GM12801 (cell line): ENCODE data around the gene DLX5.

Experiments
- CTCF ChIP-seq: IDR thresholded peaks from one replicate; pipeline ENCODE4 v1.5.1; 2011; ENCODE audit warnings: control low read depth; ENCODE audit not compliant: insufficient read length; ENCODE audit errors: extremely low read depth

DLX5 gene

GRCh38 chr7:97005183-97006054 is 19.2 kb downstream of the DLX5 start, which contains the start of gene DLX6:
DLX6 (plus strand) TSS chr7:97005553; CDS start chr7:97005978, 425 bp downstream.
- no peak for TF ChIP-seq CTCF

- TF ChIP-seq CTCF, result no peak
Observed at GRCh38 chr7:97004247-97005182, 20.1 kb downstream of the DLX5 start.

GRCh38 chr7:97003262-97004246 is 21.1 kb downstream of the DLX5 start:
- no peak for TF ChIP-seq CTCF

GRCh38 chr7:97002555-97003261 is 21.9 kb downstream of the DLX5 start:
- no peak for TF ChIP-seq CTCF

- TF ChIP-seq CTCF, result no peak
Observed at GRCh38 chr7:97001656-97002554, 22.7 kb downstream of the DLX5 start.

- TF ChIP-seq CTCF, result no peak
Observed at GRCh38 chr7:97001221-97001620, 23.4 kb downstream of the DLX5 start.
